SK-N-MC (cell line): Measurements from ENCODE around the gene FAM168A.

Source experiments
- DNase-seq: peaks from one replicate; pipeline ENCODE4 v3.0.0-alpha.2; 2011; ENCODE audit warnings: low read depth, low spot score
- H3K27ac ChIP-seq: fragments of 200-600 bp; sonication (generic); 2 replicates; pipeline ENCODE4 v1.5.1; 2016; ENCODE audit warnings: mixed run types
- H3K36me3 ChIP-seq: fragments of 200-600 bp; sonication (generic); 2 replicates; pipeline ENCODE4 v1.6.1; 2017; ENCODE audit warnings: antibody characterized with exemption, low read length, mixed read lengths; ENCODE audit not compliant: insufficient read depth
- H3K4me3 ChIP-seq: fragments of 200-600 bp; sonication (generic); 2 replicates; pipeline ENCODE4 v1.5.1; 2016
- H3K9ac ChIP-seq: fragments of 200-600 bp; sonication (generic); 2 replicates; pipeline ENCODE4 v1.8.0; 2017; ENCODE audit warnings: mixed run types, mixed read lengths; ENCODE audit not compliant: insufficient read length
- H3K9me3 ChIP-seq: fragments of 200-600 bp; sonication (generic); 2 replicates; pipeline ENCODE4 v1.6.1; 2017; ENCODE audit warnings: low read depth, mild to moderate bottlenecking, antibody characterized with exemption, low read length, moderate library complexity, mixed read lengths
- EZH2 ChIP-seq: fragments of 200-600 bp; sonication (generic); IDR thresholded peaks from one replicate; pipeline ENCODE4 v1.6.1; 2017; ENCODE audit warnings: antibody characterized with exemption
- FOXP2 ChIP-seq: optimal IDR thresholded peaks from 2 replicates; pipeline ENCODE3; 2011; ENCODE audit warnings: mild to moderate bottlenecking, moderate library complexity; ENCODE audit not compliant: insufficient read depth; ENCODE audit errors: extremely low read length, control extremely low read depth
- POLR2AphosphoS5 ChIP-seq: IDR thresholded peaks from 2 replicates; pipeline ENCODE4 v1.6.1; 2012; ENCODE audit warnings: mild to moderate bottlenecking, low read depth, low read length, borderline replicate concordance

The FAM168A gene

DNA sequence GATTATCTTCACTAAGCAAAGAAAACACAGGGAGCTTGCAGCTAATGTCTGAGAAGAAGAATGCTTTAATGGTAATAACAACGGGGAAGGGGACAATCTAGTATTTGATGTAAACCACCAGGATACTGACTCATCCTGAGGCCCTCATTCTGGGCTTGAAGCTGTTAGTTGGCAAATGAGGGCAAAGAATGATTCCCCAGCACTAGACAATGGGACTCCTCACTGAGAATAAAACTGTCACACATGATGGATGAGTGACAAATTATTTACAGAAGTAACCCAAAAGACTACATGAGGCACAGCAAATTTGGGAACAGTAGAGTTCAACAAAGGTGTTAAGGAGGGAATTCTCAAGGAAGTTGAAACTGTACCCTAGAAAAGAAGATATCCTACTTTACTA, 76.3 kb downstream of the FAM168A start:
- Histone ChIP-seq H3K4me3 (no peak overlapping the region), H3K9me3 (no peaks in the 10 kb centered on the region), H3K9ac (no peak overlapping the region), H3K27ac (no peak overlapping the region), H3K36me3 (no peaks in the 10 kb centered on the region)
- no peak for DNase-seq
- TF ChIP-seq POLR2AphosphoS5 (no peak), FOXP2 (no peak), EZH2 (no peak)

DNA sequence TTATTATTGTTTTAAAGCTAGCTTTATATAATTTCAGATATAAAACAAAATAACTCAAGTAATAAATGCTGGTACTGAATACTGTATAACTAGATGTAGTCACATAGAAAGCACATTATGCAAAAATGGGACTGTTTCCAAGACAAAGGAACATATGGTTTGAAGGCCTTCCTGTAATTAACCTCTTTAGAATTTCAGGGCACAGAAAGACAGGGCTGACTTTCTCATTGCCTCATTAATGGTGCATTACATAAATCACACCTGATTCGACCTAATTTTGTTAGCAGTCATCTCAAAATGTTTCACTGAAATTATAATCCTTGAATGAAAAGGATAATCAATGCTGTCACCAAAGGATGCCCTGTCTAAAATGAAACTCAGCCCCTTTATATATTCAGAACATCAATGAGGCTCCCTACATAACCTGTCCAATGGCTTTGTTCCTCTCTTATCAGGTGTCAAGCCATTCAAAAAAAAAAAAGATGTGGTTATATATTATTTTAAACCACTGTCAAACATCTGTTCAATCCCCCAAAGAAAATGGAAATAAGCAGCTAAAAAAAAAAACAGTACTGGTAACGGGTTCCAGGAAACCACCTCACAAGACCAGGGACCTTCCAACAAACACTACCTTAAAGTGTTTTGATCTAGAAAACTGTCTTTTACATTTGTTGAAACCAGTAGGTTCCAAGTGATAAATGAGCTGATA, 77.4 kb downstream of the FAM168A start:
- DNase-seq: no peak
- no peaks in the 10 kb centered on the region for H3K36me3 ChIP-seq
- H3K9ac ChIP-seq: no peak overlapping the region
- no peak overlapping the region for H3K4me3 ChIP-seq
- no peaks in the 10 kb centered on the region for H3K9me3 ChIP-seq
- TF ChIP-seq POLR2AphosphoS5 (no peak), EZH2 (no peak), FOXP2 (no peak)
- H3K27ac ChIP-seq: no peak overlapping the region

DNA sequence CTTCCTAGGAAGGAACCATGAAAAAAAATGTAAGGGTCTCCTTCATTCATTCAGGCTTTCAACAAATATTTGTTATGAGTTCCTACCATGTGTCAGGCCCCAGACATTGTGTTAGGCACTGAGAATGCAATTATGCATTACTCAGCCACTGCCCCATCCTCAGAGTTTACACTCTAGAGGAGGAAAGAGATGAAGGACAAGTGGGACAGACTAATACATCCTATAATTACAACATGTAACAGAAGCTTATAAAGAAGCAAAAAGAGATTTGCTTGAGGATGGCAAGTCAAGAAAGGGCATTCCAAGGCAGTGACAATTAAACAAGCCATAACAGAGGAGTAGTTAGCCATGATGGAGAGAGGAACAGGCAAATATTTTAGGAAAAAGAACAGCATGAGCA, 78.6 kb downstream of the FAM168A start:
- Histone ChIP-seq H3K9me3 (no peaks in the 10 kb centered on the region), H3K36me3 (no peaks in the 10 kb centered on the region), H3K27ac (no peak overlapping the region), H3K4me3 (no peak overlapping the region), H3K9ac (no peak overlapping the region)
- DNase-seq: no peak
- no peak for TF ChIP-seq POLR2AphosphoS5

DNA sequence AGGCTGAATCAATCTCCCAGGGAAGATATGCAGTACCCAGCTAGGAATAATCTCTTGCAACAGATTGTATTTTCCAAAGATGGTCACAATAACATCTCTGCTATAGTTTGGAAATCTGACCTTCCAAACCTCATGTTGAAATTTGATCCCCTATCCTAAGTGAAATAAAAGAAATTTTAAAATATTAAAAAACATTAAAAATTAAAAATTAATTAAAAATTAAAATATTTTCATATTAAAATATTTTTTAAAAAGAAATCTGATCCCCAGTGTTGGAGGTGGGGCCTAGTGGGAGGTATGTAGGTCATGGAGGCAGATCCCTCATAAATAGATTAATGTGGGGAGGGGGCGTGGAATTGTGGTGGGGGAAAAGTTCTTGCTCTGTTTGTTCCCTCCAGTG, 79.7 kb downstream of the FAM168A start:
- TF ChIP-seq POLR2AphosphoS5 (no peak), FOXP2 (no peak), EZH2 (no peak)
- no peak overlapping the region for H3K9ac ChIP-seq
- no peak for DNase-seq
- peak overlapping the region; percentile 26; the same call in 1 of the 2 replicates for H3K27ac ChIP-seq
- no peaks in the 10 kb centered on the region for H3K9me3 ChIP-seq
- H3K36me3 ChIP-seq: no peaks in the 10 kb centered on the region
- no peak overlapping the region for H3K4me3 ChIP-seq

DNA sequence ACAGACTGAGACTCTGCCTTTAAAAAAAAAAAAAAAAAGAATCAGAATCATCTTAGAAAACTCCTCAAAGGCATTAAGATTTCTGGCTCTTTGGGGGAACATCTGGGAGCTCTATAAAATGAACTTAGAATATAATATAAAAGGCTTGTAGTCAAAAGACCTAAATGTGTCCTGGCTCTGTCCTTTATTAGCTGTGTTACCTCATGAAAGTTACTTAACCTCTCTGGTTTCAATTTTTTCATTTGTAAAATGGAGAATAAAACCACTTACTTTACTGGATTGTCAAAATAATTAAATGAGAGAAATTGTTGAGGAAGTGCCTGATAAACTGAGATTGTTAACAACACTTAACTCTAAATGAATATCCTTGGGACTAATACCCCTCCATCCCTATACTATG, 81.8 kb downstream of the FAM168A start:
- no peak for DNase-seq
- Histone ChIP-seq H3K9me3 (no peaks in the 10 kb centered on the region), H3K27ac (no peak overlapping the region), H3K9ac (no peak overlapping the region), H3K4me3 (no peak overlapping the region), H3K36me3 (no peaks in the 10 kb centered on the region)
- TF ChIP-seq EZH2 (no peak), POLR2AphosphoS5 (no peak)

DNA sequence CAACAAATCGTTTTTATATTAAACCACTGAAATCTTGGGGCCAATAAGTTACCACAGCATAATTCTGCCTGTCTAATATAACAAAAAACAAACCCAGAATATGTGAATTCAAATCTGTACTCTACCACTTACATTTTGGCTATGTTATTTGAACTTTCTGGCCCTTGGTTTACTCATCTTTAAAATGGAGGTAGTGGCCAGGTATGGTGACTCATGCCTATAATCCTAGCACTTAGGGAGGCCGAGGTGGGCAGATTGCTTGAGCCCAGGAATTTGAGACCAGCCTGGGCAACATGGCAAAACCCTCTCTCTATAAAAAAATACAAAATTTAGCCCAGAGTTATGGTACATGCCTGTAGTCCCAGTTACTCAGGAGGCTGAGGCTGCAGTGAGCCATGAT, 84.2 kb downstream of the FAM168A start:
- Histone ChIP-seq H3K9me3 (no peaks in the 10 kb centered on the region), H3K9ac (no peak overlapping the region), H3K4me3 (no peak overlapping the region), H3K27ac (no peak overlapping the region), H3K36me3 (no peaks in the 10 kb centered on the region)
- TF ChIP-seq EZH2: no peak
- no peak for TF ChIP-seq POLR2AphosphoS5
- TF ChIP-seq FOXP2: no peak
- no peak for DNase-seq

DNA sequence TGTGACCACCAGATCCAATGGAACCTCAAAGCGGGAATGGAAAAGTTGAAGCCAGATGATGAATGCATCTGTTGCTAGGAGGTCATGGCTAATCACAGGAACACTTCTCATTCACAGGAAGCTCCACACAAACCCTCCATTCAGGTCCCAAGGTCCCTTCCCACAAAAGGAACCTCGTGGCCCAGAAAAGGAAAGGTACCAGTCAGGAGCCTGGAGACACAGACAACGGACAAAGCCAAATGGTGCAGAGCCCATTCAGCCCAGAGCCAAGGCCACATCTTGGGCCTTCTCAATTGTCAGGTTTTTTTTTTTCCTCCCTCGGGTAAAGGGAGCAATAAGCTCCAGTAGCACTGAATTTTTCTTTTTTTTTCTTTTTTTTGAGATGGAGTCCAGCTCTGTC, 87.0 kb downstream of the FAM168A start:
- H3K36me3 ChIP-seq: no peaks in the 10 kb centered on the region
- H3K27ac ChIP-seq: no peak overlapping the region
- H3K9ac ChIP-seq: no peak overlapping the region
- H3K4me3 ChIP-seq: no peak overlapping the region
- DNase-seq: no peak
- TF ChIP-seq EZH2 (no peak), POLR2AphosphoS5 (no peak), FOXP2 (no peak)
- H3K9me3 ChIP-seq: no peaks in the 10 kb centered on the region

DNA sequence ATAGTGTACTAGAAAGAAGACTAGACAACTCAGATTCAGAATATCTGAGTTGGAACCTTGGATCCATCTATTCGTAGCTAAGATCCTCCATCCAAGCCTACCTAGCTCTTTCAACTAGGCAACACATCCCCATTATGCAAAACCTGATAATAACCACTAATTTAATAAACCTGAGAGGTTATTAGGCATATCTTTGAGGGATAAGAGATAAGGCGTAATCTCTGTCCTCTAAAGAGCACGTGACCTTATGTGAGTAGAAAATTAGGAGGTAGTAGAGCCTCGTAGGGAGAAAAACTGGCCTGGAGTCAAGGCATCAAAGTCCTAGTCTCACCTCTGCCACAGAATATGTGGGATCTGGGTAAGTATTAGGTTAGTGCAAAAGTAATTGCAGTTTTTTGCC, 87.8 kb downstream of the FAM168A start:
- H3K27ac ChIP-seq: no peak overlapping the region
- H3K4me3 ChIP-seq: no peak overlapping the region
- H3K9me3 ChIP-seq: no peaks in the 10 kb centered on the region
- no peak for DNase-seq
- TF ChIP-seq FOXP2: no peak
- no peak for TF ChIP-seq POLR2AphosphoS5
- no peak for TF ChIP-seq EZH2
- no peak overlapping the region for H3K9ac ChIP-seq
- no peaks in the 10 kb centered on the region for H3K36me3 ChIP-seq

DNA sequence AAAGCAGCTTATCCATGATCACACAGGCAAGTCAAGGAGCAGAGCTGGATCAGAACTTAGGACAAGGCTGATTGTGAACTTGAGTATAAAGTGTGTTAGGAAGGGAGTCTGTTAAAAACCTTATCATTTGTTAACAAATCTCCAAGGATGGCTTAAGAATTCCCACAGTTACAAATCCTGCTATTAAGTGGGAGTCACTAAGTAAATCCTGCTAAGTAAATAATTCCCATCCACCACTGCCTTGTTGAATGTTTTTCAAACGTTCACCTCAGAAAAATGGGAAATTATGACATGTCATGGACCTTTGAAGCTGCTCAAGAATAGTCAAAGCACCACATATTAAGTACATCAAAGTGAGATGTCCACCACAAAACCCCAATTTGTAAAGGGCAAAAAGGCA, 88.7 kb downstream of the FAM168A start:
- Histone ChIP-seq H3K36me3 (no peaks in the 10 kb centered on the region), H3K9ac (no peak overlapping the region), H3K27ac (no peak overlapping the region), H3K9me3 (no peaks in the 10 kb centered on the region), H3K4me3 (no peak overlapping the region)
- no peak for DNase-seq
- no peak for TF ChIP-seq EZH2
- no peak for TF ChIP-seq POLR2AphosphoS5
- no peak for TF ChIP-seq FOXP2
